Astrocyte (in vitro differentiated cells and primary cell): ENCODE measurements around the gene KNDC1. TPM values are rescaled to one million over a fixed set of nuclear protein-coding genes. Genes with fewer than 3 reads are reported as not detected.
A peak's percentile ranks its signal among the peaks of the same experiment; 100 is the strongest.

Source experiments
- DNase-seq: peaks from one replicate; pipeline ENCODE4 v3.0.0-alpha.2; 2010; ENCODE audit warnings: low read depth
- FAIRE-seq: peaks from 2 replicates; lab custom pipeline; 2011; peaks lifted over from hg19 to GRCh38; lab: Jason Lieb, UNC
- H2AFZ ChIP-seq: 2 replicates; pipeline ENCODE4 v1.6.0; 2012; ENCODE audit warnings: low read depth, low read length, inconsistent platforms
- H3K27ac ChIP-seq: 2 replicates; pipeline ENCODE4 v1.5.1; 2011; ENCODE audit warnings: low read depth, low read length, inconsistent platforms
- H3K27me3 ChIP-seq: 2 replicates; pipeline ENCODE4 v1.6.0; 2011; ENCODE audit warnings: low read length, inconsistent platforms; ENCODE audit not compliant: insufficient read depth
- H3K36me3 ChIP-seq: 2 replicates; pipeline ENCODE4 v1.5.1; 2011; ENCODE audit warnings: low read length, inconsistent platforms; ENCODE audit not compliant: insufficient read depth
- H3K4me1 ChIP-seq: 2 replicates; pipeline ENCODE4 v1.5.1; 2011; ENCODE audit warnings: low read length, inconsistent platforms; ENCODE audit not compliant: insufficient read depth
- H3K4me2 ChIP-seq: 2 replicates; pipeline ENCODE4 v1.6.0; 2012; ENCODE audit warnings: low read length, inconsistent platforms
- H3K4me3 ChIP-seq: 2 replicates; pipeline ENCODE4 v1.5.1; 2011; ENCODE audit warnings: low read depth, mild to moderate bottlenecking, low read length, inconsistent platforms; ENCODE audit not compliant: insufficient read depth
- H3K79me2 ChIP-seq: 2 replicates; pipeline ENCODE4 v1.6.0; 2012; ENCODE audit warnings: mild to moderate bottlenecking, low read length, inconsistent platforms; ENCODE audit not compliant: insufficient read depth
- H3K9ac ChIP-seq: 2 replicates; pipeline ENCODE4 v1.6.0; 2012; ENCODE audit warnings: mild to moderate bottlenecking, low read length, inconsistent platforms
- H3K9me3 ChIP-seq: 2 replicates; pipeline ENCODE4 v1.5.1; 2012; ENCODE audit warnings: low read depth, mild to moderate bottlenecking, low read length, inconsistent platforms; ENCODE audit not compliant: insufficient read depth
- H4K20me1 ChIP-seq: 2 replicates; pipeline ENCODE4 v1.6.0; 2012; ENCODE audit warnings: low read length, inconsistent platforms; ENCODE audit not compliant: insufficient read depth
- H3K27ac Mint-ChIP-seq: one replicate; pipeline ENCODE4 v1.8.0; 2021; ENCODE audit warnings: mild to moderate bottlenecking, mixed read lengths; ENCODE audit not compliant: unreplicated experiment
- H3K27me3 Mint-ChIP-seq: one replicate; pipeline ENCODE4 v1.8.0; 2021; ENCODE audit warnings: low read depth, mixed read lengths; ENCODE audit not compliant: unreplicated experiment
- H3K36me3 Mint-ChIP-seq: one replicate; pipeline ENCODE4 v1.8.0; 2021; ENCODE audit warnings: low read depth, mixed read lengths; ENCODE audit not compliant: unreplicated experiment
- H3K4me1 Mint-ChIP-seq: one replicate; pipeline ENCODE4 v1.8.0; 2021; ENCODE audit warnings: low read depth, mixed read lengths; ENCODE audit not compliant: unreplicated experiment
- H3K4me3 Mint-ChIP-seq: one replicate; pipeline ENCODE4 v1.8.0; 2021; ENCODE audit warnings: mild to moderate bottlenecking, moderate library complexity, mixed read lengths; ENCODE audit not compliant: unreplicated experiment
- H3K9me3 Mint-ChIP-seq: one replicate; pipeline ENCODE4 v1.8.0; 2021; ENCODE audit warnings: mild to moderate bottlenecking, mixed read lengths; ENCODE audit not compliant: unreplicated experiment
- EZH2 ChIP-seq: IDR thresholded peaks from 2 replicates; pipeline ENCODE4 v1.6.1; 2012; ENCODE audit warnings: mild to moderate bottlenecking, low read length, inconsistent platforms; ENCODE audit not compliant: insufficient read depth
- total RNA-seq: library from RNA; stranded (reverse); gene quantifications from 2 replicates; pipeline ENCODE4 v1.2.1, GENCODE V29; 2021
- TF ChIP-seq, protein P1 (sequence below): IDR thresholded peaks from 2 replicates; pipeline ENCODE4 v1.5.1; 2011; ENCODE audit warnings: low read depth, mild to moderate bottlenecking, inconsistent platforms, low read length, moderate library complexity; ENCODE audit not compliant: insufficient read depth

Gene KNDC1
- total RNA-seq, 1 donor from 2014 or later, result 2.6 TPM

DNA sequence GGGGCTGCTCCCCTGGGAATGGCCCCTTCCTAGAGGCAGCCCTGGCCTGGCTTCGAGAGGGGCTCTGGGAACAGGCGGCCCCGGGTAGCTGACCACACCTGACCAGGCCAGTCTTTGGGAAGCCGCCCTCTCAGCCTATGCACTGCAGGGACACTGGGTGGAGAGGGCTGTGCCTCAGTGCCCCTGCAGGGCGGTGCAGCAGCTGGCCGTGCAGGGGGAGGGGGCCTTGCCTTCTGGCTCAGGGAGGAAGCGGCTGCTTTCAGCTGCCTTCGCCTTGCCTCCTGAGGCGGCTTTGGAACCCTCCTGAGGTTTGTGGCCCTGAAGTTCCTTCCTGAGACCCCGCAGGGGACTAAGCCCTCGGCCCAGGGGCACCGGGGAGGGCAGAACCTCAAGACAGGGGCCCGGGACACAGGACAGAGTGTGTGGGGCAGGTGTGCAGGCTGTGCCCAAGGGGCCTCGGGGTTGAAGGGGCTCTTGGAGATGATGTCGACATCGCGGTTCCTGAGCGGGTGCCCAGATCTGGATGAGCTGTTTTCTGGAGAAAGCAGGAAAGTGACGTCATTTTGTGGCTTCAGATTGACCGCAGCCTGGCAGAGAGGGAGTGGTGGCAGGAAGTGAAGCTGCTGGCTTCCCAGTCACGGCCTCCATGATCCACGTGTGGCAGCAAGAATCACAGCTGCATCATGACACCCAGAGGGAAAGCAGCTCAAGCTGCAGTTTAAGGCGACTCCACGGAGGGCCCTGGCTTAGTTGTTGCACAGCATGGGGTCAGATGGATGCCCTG, 99.0 kb downstream of the KNDC1 start:
- Mint-ChIP-seq H3K27ac (peak overlapping the region; percentile 48), H3K9me3 (no peaks in the 10 kb centered on the region), H3K27me3 (peaks cover 25% of the 10 kb centered on the region), H3K36me3 (no peaks in the 10 kb centered on the region), H3K4me1 (peaks cover 9% of the 10 kb centered on the region), H3K4me3 (peak overlapping the region; percentile 55)
- TF ChIP-seq, protein P1, sequence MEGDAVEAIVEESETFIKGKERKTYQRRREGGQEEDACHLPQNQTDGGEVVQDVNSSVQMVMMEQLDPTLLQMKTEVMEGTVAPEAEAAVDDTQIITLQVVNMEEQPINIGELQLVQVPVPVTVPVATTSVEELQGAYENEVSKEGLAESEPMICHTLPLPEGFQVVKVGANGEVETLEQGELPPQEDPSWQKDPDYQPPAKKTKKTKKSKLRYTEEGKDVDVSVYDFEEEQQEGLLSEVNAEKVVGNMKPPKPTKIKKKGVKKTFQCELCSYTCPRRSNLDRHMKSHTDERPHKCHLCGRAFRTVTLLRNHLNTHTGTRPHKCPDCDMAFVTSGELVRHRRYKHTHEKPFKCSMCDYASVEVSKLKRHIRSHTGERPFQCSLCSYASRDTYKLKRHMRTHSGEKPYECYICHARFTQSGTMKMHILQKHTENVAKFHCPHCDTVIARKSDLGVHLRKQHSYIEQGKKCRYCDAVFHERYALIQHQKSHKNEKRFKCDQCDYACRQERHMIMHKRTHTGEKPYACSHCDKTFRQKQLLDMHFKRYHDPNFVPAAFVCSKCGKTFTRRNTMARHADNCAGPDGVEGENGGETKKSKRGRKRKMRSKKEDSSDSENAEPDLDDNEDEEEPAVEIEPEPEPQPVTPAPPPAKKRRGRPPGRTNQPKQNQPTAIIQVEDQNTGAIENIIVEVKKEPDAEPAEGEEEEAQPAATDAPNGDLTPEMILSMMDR, result no peak
- no peak for TF ChIP-seq EZH2
- Histone ChIP-seq H3K27me3 (peaks cover 2% of the 10 kb centered on the region), H3K4me3 (peak overlapping the region; percentile 2), H3K36me3 (no peaks in the 10 kb centered on the region), H3K27ac (peak overlapping the region; percentile 64), H4K20me1 (no peaks in the 10 kb centered on the region), H3K4me2 (peak overlapping the region; percentile 51), H3K79me2 (no peaks in the 10 kb centered on the region), H2AFZ (peak overlapping the region; percentile 3), H3K9ac (peak overlapping the region; percentile 17), H3K4me1 (peaks cover 35% of the 10 kb centered on the region), H3K9me3 (no peaks in the 10 kb centered on the region)
- peak; percentile 99 for FAIRE-seq
- DNase-seq, result peak; percentile 99

DNA sequence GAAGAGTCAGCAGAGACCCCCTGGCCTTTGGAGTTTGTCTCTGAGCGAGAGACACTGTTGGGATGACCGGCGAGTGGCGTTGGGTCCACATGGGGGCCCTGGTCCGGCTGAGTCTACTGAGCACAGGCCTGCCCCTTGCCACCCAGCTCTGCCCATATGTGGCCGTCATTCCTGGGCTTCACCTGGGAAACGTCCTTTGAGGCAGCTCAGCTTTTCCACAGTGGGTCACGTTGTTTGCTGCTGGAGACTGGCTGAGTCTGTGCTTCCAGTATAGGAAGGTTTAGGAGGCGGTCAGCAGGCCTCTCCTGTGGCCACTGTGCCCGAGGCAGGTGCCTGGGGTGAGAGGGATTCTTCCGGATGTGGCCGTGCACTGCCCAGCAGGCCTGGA, 99.6 kb downstream of the KNDC1 start:
- peak overlapping the region; percentile 50 for H3K27ac ChIP-seq
- DNase-seq (no peak), FAIRE-seq (no peak)
- no peaks in the 10 kb centered on the region for H3K9me3 ChIP-seq
- H3K4me3 ChIP-seq, result no peak overlapping the region
- H3K27ac Mint-ChIP-seq, result peak overlapping the region; percentile 48
- H3K27me3 Mint-ChIP-seq, result peaks cover 22% of the 10 kb centered on the region
- peak overlapping the region; percentile 11 for H3K9ac ChIP-seq
- no peaks in the 10 kb centered on the region for H3K36me3 ChIP-seq
- no peaks in the 10 kb centered on the region for H4K20me1 ChIP-seq
- H3K4me1 Mint-ChIP-seq, result peaks cover 9% of the 10 kb centered on the region
- H3K9me3 Mint-ChIP-seq, result no peaks in the 10 kb centered on the region
- TF ChIP-seq, protein P1, result no peak
- no peak for TF ChIP-seq EZH2
- H3K4me3 Mint-ChIP-seq, result peak overlapping the region; percentile 55
- H3K36me3 Mint-ChIP-seq, result no peaks in the 10 kb centered on the region
- peak overlapping the region; percentile 51 for H3K4me2 ChIP-seq
- peaks cover 35% of the 10 kb centered on the region for H3K4me1 ChIP-seq
- no peaks in the 10 kb centered on the region for H3K79me2 ChIP-seq
- no peak overlapping the region for H2AFZ ChIP-seq
- H3K27me3 ChIP-seq, result peaks cover 2% of the 10 kb centered on the region
